Astrocyte (in vitro differentiated cells and primary cell): ENCODE results near the gene APOOL.
"Not testable (repeated sequence)": the region's sequence is repeated elsewhere in the genome, so short reads cannot be mapped to it uniquely, and the experiment has no call there.

Experiments
- CTCF ChIP-seq: IDR thresholded peaks from 2 replicates; pipeline ENCODE4 v1.5.1; 2011; ENCODE audit warnings: low read depth, mild to moderate bottlenecking, inconsistent platforms, low read length, moderate library complexity; ENCODE audit not compliant: insufficient read depth
- EZH2 ChIP-seq: IDR thresholded peaks from 2 replicates; pipeline ENCODE4 v1.6.1; 2012; ENCODE audit warnings: mild to moderate bottlenecking, low read length, inconsistent platforms; ENCODE audit not compliant: insufficient read depth

GRCh38 chrX:85015351-85015750, 11.7 kb downstream of the APOOL start:
- not testable (repeated sequence) for TF ChIP-seq CTCF, EZH2
